ENCODE data around the gene LTO1.

Gene LTO1

GRCh38 chr11:69674886-69675714 is at the start of gene LTO1:
TSS of gene LTO1 (minus strand) at chr11:69675353. CDS start at chr11:69675239, 114 bp downstream.
- DNase-seq (ENCODE audit: extremely low spot score): peak; percentile 99
- ChIA-PET POLR2A (interaction anchor here (1.1 kb wide), 1 partner anchor 9 kb away, joined by 3 read pairs; no protein-coding TSS in a partner anchor), CTCF (interaction anchor here (1.0 to 2.3 kb wide), 6 partner anchors 9 to 520 kb away, joined by 3 to 11 read pairs (median 4); no protein-coding TSS in a partner anchor)
- no peak for TF ChIP-seq CTCF (IDR thresholded peaks at IDR 0.05; ENCODE audit: control extremely low read depth, extremely low read depth, low read depth, missing control alignments)

GRCh38 chr11:69721745-69722144 is 46.6 kb upstream of the LTO1 start:
- no peak for DNase-seq (ENCODE audit: extremely low spot score)
- no peak for TF ChIP-seq CTCF (IDR thresholded peaks at IDR 0.05; ENCODE audit: control extremely low read depth, extremely low read depth, low read depth, missing control alignments)
- CTCF ChIA-PET: no interaction called here

GRCh38 chr11:69721106-69721505 is 46.0 kb upstream of the LTO1 start:
- no peak for TF ChIP-seq CTCF (IDR thresholded peaks at IDR 0.05; ENCODE audit: control extremely low read depth, extremely low read depth, low read depth, missing control alignments)
- ChIA-PET CTCF (no interaction called here), POLR2A (no interaction called here)
- DNase-seq (ENCODE audit: extremely low spot score): no peak

More at GRCh38 chr11:69721745-69722144, 46.6 kb upstream of the LTO1 start:
- POLR2A ChIA-PET: no interaction called here

- DNase-seq (ENCODE audit: extremely low spot score): no peak
- ChIA-PET POLR2A (no interaction called here), CTCF (no interaction called here)
- no peak for TF ChIP-seq CTCF (IDR thresholded peaks at IDR 0.05; ENCODE audit: control extremely low read depth, extremely low read depth, low read depth, missing control alignments)
These were observed 43.8 kb upstream of the LTO1 start for GRCh38 chr11:69718912-69719311.

- TF ChIP-seq CTCF (IDR thresholded peaks at IDR 0.05; ENCODE audit: control extremely low read depth, extremely low read depth, low read depth, missing control alignments): peak; percentile 40
- ChIA-PET POLR2A (no interaction called here), CTCF (interaction anchor here (1.3 kb wide), 1 partner anchor 10 kb away, joined by 4 read pairs; no protein-coding TSS in a partner anchor)
- DNase-seq (ENCODE audit: extremely low spot score): peak; percentile 70
These were observed 43.0 kb upstream of the LTO1 start for GRCh38 chr11:69718147-69718546.

- POLR2A ChIA-PET: no interaction called here
- no peak for DNase-seq (ENCODE audit: extremely low spot score)
- TF ChIP-seq CTCF (IDR thresholded peaks at IDR 0.05; ENCODE audit: control extremely low read depth, extremely low read depth, low read depth, missing control alignments): no peak
- CTCF ChIA-PET: interaction anchor here (1.3 kb wide), 1 partner anchor 11 kb away, joined by 4 read pairs; no protein-coding TSS in a partner anchor
These were observed 42.0 kb upstream of the LTO1 start for GRCh38 chr11:69716891-69717747.

All from GM10248 (cell line).